ENCODE results near the gene KLHL1.

KLHL1 gene

GRCh38 chr13:69999875-70000274 lies 108.4 kb downstream of the KLHL1 start:
- no peak for DNase-seq (ENCODE audit: low spot score)

GRCh38 chr13:69997061-69997460 lies 111.2 kb downstream of the KLHL1 start:
- DNase-seq (ENCODE audit: low spot score) = no peak

GRCh38 chr13:69980799-69981198 lies 127.5 kb downstream of the KLHL1 start:
- DNase-seq (ENCODE audit: low spot score) = no peak

- DNase-seq (ENCODE audit: low spot score) = no peak
Measured at GRCh38 chr13:69975496-69975895, 132.8 kb downstream of the KLHL1 start.

- DNase-seq (ENCODE audit: low spot score) = no peak
Measured at GRCh38 chr13:69970520-69970919, 137.7 kb downstream of the KLHL1 start.

- no peak for DNase-seq (ENCODE audit: low spot score)
Measured at GRCh38 chr13:69959046-69959445, 149.2 kb downstream of the KLHL1 start.

- DNase-seq (ENCODE audit: low spot score) = no peak
Measured at GRCh38 chr13:69956839-69957238, 151.4 kb downstream of the KLHL1 start.

GRCh38 chr13:69956349-69956748 lies 151.9 kb downstream of the KLHL1 start:
- no peak for DNase-seq (ENCODE audit: low spot score)

GRCh38 chr13:69955271-69955670 lies 153.0 kb downstream of the KLHL1 start:
- DNase-seq (ENCODE audit: low spot score) = no peak

GRCh38 chr13:69951412-69951811 lies 156.8 kb downstream of the KLHL1 start:
- no peak for DNase-seq (ENCODE audit: low spot score)

GRCh38 chr13:69950160-69950559 lies 158.1 kb downstream of the KLHL1 start:
- DNase-seq (ENCODE audit: low spot score) = no peak

- DNase-seq (ENCODE audit: low spot score) = no peak
Measured at GRCh38 chr13:69948016-69948415, 160.2 kb downstream of the KLHL1 start.

- no peak for DNase-seq (ENCODE audit: low spot score)
Measured at GRCh38 chr13:69947582-69947981, 160.7 kb downstream of the KLHL1 start.

- DNase-seq (ENCODE audit: low spot score) = no peak
Measured at GRCh38 chr13:69946511-69946910, 161.7 kb downstream of the KLHL1 start.

- DNase-seq (ENCODE audit: low spot score) = no peak
Measured at GRCh38 chr13:69935043-69935442, 173.2 kb downstream of the KLHL1 start.

GRCh38 chr13:69928262-69928661 lies 180.0 kb downstream of the KLHL1 start:
- DNase-seq (ENCODE audit: low spot score) = no peak

GRCh38 chr13:69921156-69921555 lies 187.1 kb downstream of the KLHL1 start:
- no peak for DNase-seq (ENCODE audit: low spot score)

- no peak for DNase-seq (ENCODE audit: low spot score)
Measured at GRCh38 chr13:69912630-69913029, 195.6 kb downstream of the KLHL1 start.

GRCh38 chr13:69910800-69911199 lies 197.5 kb downstream of the KLHL1 start:
- no peak for DNase-seq (ENCODE audit: low spot score)

GRCh38 chr13:69904784-69905183 lies 203.5 kb downstream of the KLHL1 start:
- DNase-seq (ENCODE audit: low spot score) = no peak

GRCh38 chr13:69903081-69903480 lies 205.2 kb downstream of the KLHL1 start:
- DNase-seq (ENCODE audit: low spot score) = no peak

- DNase-seq (ENCODE audit: low spot score) = no peak
Measured at GRCh38 chr13:69882451-69882850, 225.8 kb downstream of the KLHL1 start.

GRCh38 chr13:69879936-69880335 lies 228.3 kb downstream of the KLHL1 start:
- no peak for DNase-seq (ENCODE audit: low spot score)

- no peak for DNase-seq (ENCODE audit: low spot score)
Measured at GRCh38 chr13:69872321-69873047, 235.8 kb downstream of the KLHL1 start.

All from putamen (tissue), 1 donor.